IMR-90 (cell line): Measurements from ENCODE around the gene DSCAML1. TPM values are rescaled to one million over a fixed set of nuclear protein-coding genes. Genes with fewer than 3 reads are reported as not detected.

ENCODE experiments used
- ATAC-seq: fragments of 200-7000 bp; cut with Tn5 transposase; 2 replicates; pipeline ENCODE4 v1.9.1; 2020; ENCODE audit warnings: low read depth, mild to moderate bottlenecking, moderate library complexity
- BruUV-seq: library from RNA; stranded (reverse); fragments of 400-500 nt; replicated peaks from 2 replicates; lab custom pipeline; 2021; lab: Mats Ljungman, UMichigan
- CTCF ChIA-PET: fragments of 300-600 bp; formaldehyde crosslinking; extraction: SDS; loops from one replicate; lab custom pipeline; 2021; ENCODE audit warnings: antibody characterized with exemption; lab: Yijun Ruan, JAX
- POLR2A ChIA-PET: fragments of 300-600 bp; sonication (Branson Sonifier 250); formaldehyde crosslinking; loops from one replicate; lab custom pipeline; 2022; ENCODE audit warnings: antibody characterized with exemption; ENCODE audit not compliant: unreplicated experiment; lab: Charles Lee
- DNase-seq: peaks from one replicate; pipeline ENCODE4 v3.0.0; 2013
- H2AFZ ChIP-seq: replicated peaks from 2 replicates; pipeline ENCODE3; 2013; ENCODE audit warnings: low read length, mild to moderate bottlenecking; ENCODE audit not compliant: poor library complexity
- H2AK5ac ChIP-seq: 2 replicates; pipeline ENCODE4 v1.6.1; 2013; ENCODE audit warnings: low read depth, low read length, inconsistent platforms
- H2AK9ac ChIP-seq: replicated peaks from 2 replicates; pipeline ENCODE3; 2013; ENCODE audit warnings: mild to moderate bottlenecking, low read depth, low read length, moderate library complexity; ENCODE audit not compliant: poor library complexity
- H2BK120ac ChIP-seq: 2 replicates; pipeline ENCODE4 v1.6.1; 2013; ENCODE audit warnings: low read depth, low read length, inconsistent platforms
- H2BK15ac ChIP-seq: 3 replicates; pipeline ENCODE4 v1.6.1; 2013; ENCODE audit warnings: low read depth, low read length, inconsistent platforms
- H2BK20ac ChIP-seq: 2 replicates; pipeline ENCODE4 v1.6.1; 2013; ENCODE audit warnings: low read depth, mild to moderate bottlenecking, inconsistent platforms, low read length, moderate library complexity
- H2BK5ac ChIP-seq: 2 replicates; pipeline ENCODE4 v1.6.1; 2013; ENCODE audit warnings: mild to moderate bottlenecking, low read depth, low read length, inconsistent platforms; ENCODE audit not compliant: poor library complexity, severe bottlenecking
- H3K14ac ChIP-seq: replicated peaks from 2 replicates; pipeline ENCODE4 v1.6.1; 2013; ENCODE audit warnings: low read depth, low read length, inconsistent platforms
- H3K18ac ChIP-seq: 2 replicates; pipeline ENCODE4 v1.6.1; 2013; ENCODE audit warnings: low read depth, low read length, control low read depth
- H3K23ac ChIP-seq: 2 replicates; pipeline ENCODE4 v1.6.1; 2013; ENCODE audit warnings: low read depth, low read length, inconsistent platforms
- H3K27ac ChIP-seq: 2 replicates; pipeline ENCODE4 v1.5.1; 2013; ENCODE audit warnings: mild to moderate bottlenecking, control low read depth, low read length; ENCODE audit not compliant: insufficient read depth
- H3K27me3 ChIP-seq: 2 replicates; pipeline ENCODE4 v1.6.1; 2013; ENCODE audit warnings: low read length; ENCODE audit not compliant: control insufficient read depth, insufficient read depth
- H3K36me3 ChIP-seq: 2 replicates; pipeline ENCODE4 v1.6.1; 2013; ENCODE audit warnings: low read length, mixed read lengths; ENCODE audit not compliant: control insufficient read depth, insufficient read depth
- H3K4ac ChIP-seq: 2 replicates; pipeline ENCODE4 v1.6.1; 2013; ENCODE audit warnings: low read depth, low read length, inconsistent platforms
- H3K4me1 ChIP-seq: 2 replicates; pipeline ENCODE4 v1.6.1; 2013; ENCODE audit warnings: low read length, mixed read lengths; ENCODE audit not compliant: control insufficient read depth, insufficient read depth
- H3K4me2 ChIP-seq: 2 replicates; pipeline ENCODE4 v1.6.1; 2013; ENCODE audit warnings: low read depth, mild to moderate bottlenecking, control low read depth, low read length, moderate library complexity
- H3K4me3 ChIP-seq: 2 replicates; pipeline ENCODE4 v1.5.1; 2013; ENCODE audit warnings: low read depth, mild to moderate bottlenecking, control low read depth, low read length, moderate library complexity; ENCODE audit not compliant: insufficient read depth
- H3K56ac ChIP-seq: 2 replicates; pipeline ENCODE4 v1.6.1; 2013; ENCODE audit warnings: low read length, inconsistent platforms; ENCODE audit not compliant: insufficient read depth; ENCODE audit errors: extremely low read depth
- H3K79me1 ChIP-seq, 2 experiments: 2 replicates each; pipeline ENCODE4 v1.6.1; 2013; ENCODE audit warnings: low read length in 2 of 2, inconsistent platforms in 1 of 2, low read depth in 1 of 2
- H3K9ac ChIP-seq: 2 replicates; pipeline ENCODE4 v1.6.1; 2013; ENCODE audit warnings: low read depth, low read length, control low read depth
- H3K9me1 ChIP-seq: 2 replicates; pipeline ENCODE4 v1.6.1; 2013; ENCODE audit warnings: low read length, inconsistent platforms; ENCODE audit not compliant: insufficient read depth
- H3K9me3 ChIP-seq: 2 replicates; pipeline ENCODE4 v1.6.1; 2013; ENCODE audit warnings: low read length; ENCODE audit not compliant: control insufficient read depth, insufficient read depth
- H4K20me1 ChIP-seq: 2 replicates; pipeline ENCODE4 v1.6.1; 2013; ENCODE audit warnings: low read length, inconsistent platforms; ENCODE audit not compliant: insufficient read depth
- H4K5ac ChIP-seq: 2 replicates; pipeline ENCODE4 v1.6.1; 2013; ENCODE audit warnings: mild to moderate bottlenecking, low read depth, low read length, control low read depth
- H4K8ac ChIP-seq, 2 experiments: 2 replicates each; pipeline ENCODE4 v1.6.1; 2013; ENCODE audit warnings: low read depth in 2 of 2, low read length in 2 of 2, control low read depth in 1 of 2, inconsistent platforms in 1 of 2
- H4K91ac ChIP-seq: 2 replicates; pipeline ENCODE4 v1.6.1; 2013; ENCODE audit warnings: low read depth, low read length, inconsistent platforms; ENCODE audit not compliant: insufficient read depth
- BHLHE40 ChIP-seq: fragments of 150-350 bp; IDR thresholded peaks from 2 replicates; pipeline ENCODE4 v1.6.1; 2016; ENCODE audit warnings: mild to moderate bottlenecking, low read depth, low read length
- CHD1 ChIP-seq: IDR thresholded peaks from 2 replicates; pipeline ENCODE4 v1.6.1; 2012; ENCODE audit warnings: low read depth, low read length, improper control_type of control experiment
- FOS ChIP-seq: fragments of 150-350 bp; IDR thresholded peaks from 2 replicates; pipeline ENCODE4 v1.6.1; 2016; ENCODE audit warnings: low read depth, low read length
- MAFK ChIP-seq: IDR thresholded peaks from 2 replicates; pipeline ENCODE4 v1.6.1; 2012; ENCODE audit warnings: low read depth, low read length, improper control_type of control experiment
- MAZ ChIP-seq: IDR thresholded peaks from 2 replicates; pipeline ENCODE4 v1.6.1; 2012; ENCODE audit warnings: low read depth, mild to moderate bottlenecking, low read length, improper control_type of control experiment, moderate library complexity, borderline replicate concordance
- MXI1 ChIP-seq: IDR thresholded peaks from 2 replicates; pipeline ENCODE4 v1.6.1; 2012; ENCODE audit warnings: low read depth, mild to moderate bottlenecking, low read length, moderate library complexity, borderline replicate concordance
- NFE2L2 ChIP-seq: fragments of 150-350 bp; IDR thresholded peaks from 2 replicates; pipeline ENCODE4 v1.6.1; 2016; ENCODE audit warnings: low read depth, mild to moderate bottlenecking, low read length
- POLR2A ChIP-seq: IDR thresholded peaks from 2 replicates; pipeline ENCODE4 v1.6.1; 2012; ENCODE audit warnings: mild to moderate bottlenecking, low read depth, low read length
- RAD21 ChIP-seq: IDR thresholded peaks from 2 replicates; pipeline ENCODE4 v1.6.1; 2012; ENCODE audit warnings: low read length, improper control_type of control experiment
- RCOR1 ChIP-seq: IDR thresholded peaks from 2 replicates; pipeline ENCODE4 v1.6.1; 2012; ENCODE audit warnings: mild to moderate bottlenecking, low read length, improper control_type of control experiment; ENCODE audit not compliant: insufficient replicate concordance
- RFX5 ChIP-seq: IDR thresholded peaks from 2 replicates; pipeline ENCODE4 v1.8.0; 2012; ENCODE audit warnings: low read depth, mild to moderate bottlenecking, low read length, moderate library complexity
- SMC3 ChIP-seq: fragments of 150-350 bp; IDR thresholded peaks from 2 replicates; pipeline ENCODE4 v1.6.1; 2016; ENCODE audit warnings: low read depth, mild to moderate bottlenecking, antibody characterized with exemption, low read length, moderate library complexity
- WGBS, 2 experiments: methylation state at CpG; one replicate each; pipeline versions ENCODE4 v1.1.5 to v1.1.7; 2013; ENCODE audit warnings: missing lambda C conversion rate in 2 of 2; ENCODE audit not compliant: insufficient read length in 1 of 2; ENCODE audit errors: extremely low coverage in 2 of 2; 5-methylcytosine and 5-hydroxymethylcytosine counted together
- dilution Hi-C: fragments of 300-500 bp; cut with HindIII; formaldehyde crosslinking; loops from one replicate; pipeline ENCODE4 v1.14.3; 2018; ENCODE audit warnings: low sequenced_read_pairs; ENCODE audit not compliant: unreplicated experiment
- in situ Hi-C: fragments of 300-500 bp; cut with MboI; formaldehyde crosslinking; loops from 3 replicates; pipeline ENCODE4 v1.14.3; 2019; ENCODE audit warnings: low sequenced_read_pairs, inconsistent platforms, mixed read lengths
- intact Hi-C: fragments of 100-400 bp; cut with micrococcal nuclease; formaldehyde crosslinking; loops from 2 replicates; pipeline ENCODE4 v1.10.0; 2022
- polyA plus RNA-seq, 3 experiments: library from polyadenylated mRNA; depleted of rRNA; stranded (reverse); fragments of >200 nt; gene quantifications; 2 replicates each; pipeline ENCODE4 v1.2.3, GENCODE V29; 2012; ENCODE audit warnings: low replicate concordance in 1 of 3
- total RNA-seq: library from RNA; depleted of rRNA; stranded (reverse); fragments of >200 nt; gene quantifications from 2 replicates; pipeline ENCODE4 v1.2.3, GENCODE V29; 2012
- TF ChIP-seq, protein P1 (sequence below): fragments of 150-350 bp; IDR thresholded peaks from 2 replicates; pipeline ENCODE4 v1.6.1; 2016; ENCODE audit warnings: low read depth, mild to moderate bottlenecking, low read length, moderate library complexity, borderline replicate concordance
- TF ChIP-seq, protein P2 (sequence below): fragments of 150-350 bp; IDR thresholded peaks from 2 replicates; pipeline ENCODE4 v1.6.1; 2017; ENCODE audit warnings: mild to moderate bottlenecking, antibody characterized with exemption, low read length, low read depth

DSCAML1 gene
- total and polyA plus RNA-seq, 2 of the 4 experiments (the other 2 are of a cell fraction) = not detected

DNA sequence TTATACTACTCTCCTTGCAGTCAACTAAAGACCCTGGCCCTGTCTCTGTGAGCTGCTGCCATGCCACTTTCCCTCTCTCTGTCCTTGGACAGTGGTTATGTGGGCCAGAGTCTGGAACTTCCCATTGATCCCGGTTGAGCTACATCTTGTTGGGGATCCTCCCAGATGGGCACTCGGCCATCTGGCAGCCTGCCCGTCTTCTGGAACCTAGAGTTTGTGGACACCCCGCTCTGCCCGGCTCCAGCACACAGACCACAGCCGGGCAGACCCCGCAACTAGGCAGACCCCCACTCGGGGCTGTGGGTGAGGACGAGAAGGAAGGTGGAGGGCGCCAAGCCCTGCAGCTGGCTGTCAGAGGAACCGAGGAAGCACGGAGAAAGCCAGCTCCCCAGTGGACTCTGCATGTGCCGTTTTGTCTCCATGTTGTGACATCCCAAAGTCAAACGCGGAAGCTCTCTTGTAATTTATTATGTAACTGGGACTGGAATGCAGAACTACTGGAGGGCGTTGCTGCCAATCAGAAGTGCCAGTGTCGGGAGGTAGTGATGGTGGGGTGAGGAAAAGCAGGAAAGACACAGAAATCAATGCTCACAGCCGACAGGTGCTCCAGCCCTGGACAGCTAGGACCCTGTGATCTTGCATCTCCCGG lies 261.7 kb downstream of the DSCAML1 start:
- no peak overlapping the region for H2BK120ac ChIP-seq
- dilution Hi-C loops (no loop called here), in situ Hi-C loops (no loop called here), intact Hi-C loops (no loop called here)
- CTCF ChIA-PET = no interaction called here
- no TSS peak for BruUV-seq
- no peak overlapping the region for H3K23ac ChIP-seq
- H4K91ac ChIP-seq = no peak overlapping the region
- no peak overlapping the region for H3K4me2 ChIP-seq
- no peak overlapping the region for H4K5ac ChIP-seq
- no peak overlapping the region for H4K8ac ChIP-seq
- POLR2A ChIA-PET = no interaction called here
- H2BK5ac ChIP-seq = no peak overlapping the region
- H2AK5ac ChIP-seq = no peak overlapping the region
- no peak overlapping the region for H2AK9ac ChIP-seq
- no peak overlapping the region for H3K4ac ChIP-seq
- H3K9me3 ChIP-seq = no peaks in the 10 kb centered on the region
- H3K14ac ChIP-seq = no peak overlapping the region
- no peak overlapping the region for H3K56ac ChIP-seq
- no peak overlapping the region for H3K27ac ChIP-seq
- peak overlapping the region; percentile 43 for H2AFZ ChIP-seq
- no peak overlapping the region for H3K9ac ChIP-seq
- H4K20me1 ChIP-seq = no peaks in the 10 kb centered on the region
- no peak overlapping the region for H2BK20ac ChIP-seq
- 22% methylated on average over 10 of the region's 19 CpGs; no CpG with 5 or more reads in 1 of the 2 experiments for WGBS, 2 experiments
- no peak overlapping the region for H3K4me3 ChIP-seq
- ATAC-seq = no peak
- H3K9me1 ChIP-seq = no peaks in the 10 kb centered on the region
- no peaks in the 10 kb centered on the region for H3K36me3 ChIP-seq
- TF ChIP-seq RFX5 (no peak), MAFK (no peak), SMC3 (no peak), RCOR1 (no peak), NFE2L2 (no peak), CHD1 (no peak), FOS (no peak), BHLHE40 (no peak), MXI1 (no peak), POLR2A (no peak), MAZ (no peak), RAD21 (no peak)
- TF ChIP-seq, protein P1, sequence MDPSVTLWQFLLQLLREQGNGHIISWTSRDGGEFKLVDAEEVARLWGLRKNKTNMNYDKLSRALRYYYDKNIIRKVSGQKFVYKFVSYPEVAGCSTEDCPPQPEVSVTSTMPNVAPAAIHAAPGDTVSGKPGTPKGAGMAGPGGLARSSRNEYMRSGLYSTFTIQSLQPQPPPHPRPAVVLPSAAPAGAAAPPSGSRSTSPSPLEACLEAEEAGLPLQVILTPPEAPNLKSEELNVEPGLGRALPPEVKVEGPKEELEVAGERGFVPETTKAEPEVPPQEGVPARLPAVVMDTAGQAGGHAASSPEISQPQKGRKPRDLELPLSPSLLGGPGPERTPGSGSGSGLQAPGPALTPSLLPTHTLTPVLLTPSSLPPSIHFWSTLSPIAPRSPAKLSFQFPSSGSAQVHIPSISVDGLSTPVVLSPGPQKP = no peak
- TF ChIP-seq, protein P2, sequence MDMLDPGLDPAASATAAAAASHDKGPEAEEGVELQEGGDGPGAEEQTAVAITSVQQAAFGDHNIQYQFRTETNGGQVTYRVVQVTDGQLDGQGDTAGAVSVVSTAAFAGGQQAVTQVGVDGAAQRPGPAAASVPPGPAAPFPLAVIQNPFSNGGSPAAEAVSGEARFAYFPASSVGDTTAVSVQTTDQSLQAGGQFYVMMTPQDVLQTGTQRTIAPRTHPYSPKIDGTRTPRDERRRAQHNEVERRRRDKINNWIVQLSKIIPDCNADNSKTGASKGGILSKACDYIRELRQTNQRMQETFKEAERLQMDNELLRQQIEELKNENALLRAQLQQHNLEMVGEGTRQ = no peak
- H3K4me1 ChIP-seq = no peaks in the 10 kb centered on the region
- peaks cover 26% of the 10 kb centered on the region for H3K27me3 ChIP-seq
- H3K18ac ChIP-seq = no peak overlapping the region
- no peaks in the 10 kb centered on the region for H3K79me1 ChIP-seq
- no peak overlapping the region for H2BK15ac ChIP-seq
- no peak for DNase-seq
